Measurements from ENCODE around the gene C1orf185. TPM values are rescaled to one million over a fixed set of nuclear protein-coding genes. Genes with fewer than 3 reads are reported as not detected.
"Not testable (repeated sequence)": the region's sequence is repeated elsewhere in the genome, so short reads cannot be mapped to it uniquely, and the experiment has no call there.

Gene C1orf185
- total RNA-seq, 1 donor from 2014 or later: not detected

- Mint-ChIP-seq H3K36me3 (ENCODE audit: unreplicated experiment) (no peaks in the 10 kb centered on the region), H3K27ac (ENCODE audit: unreplicated experiment) (no peak overlapping the region), H3K27me3 (ENCODE audit: unreplicated experiment) (peaks cover 25% of the 10 kb centered on the region), H3K4me3 (ENCODE audit: unreplicated experiment) (no peak overlapping the region), H3K9me3 (ENCODE audit: unreplicated experiment) (peaks cover 13% of the 10 kb centered on the region), H3K4me1 (ENCODE audit: unreplicated experiment) (no peaks in the 10 kb centered on the region)
- TF ChIP-seq CTCF (IDR thresholded peaks at IDR 0.05): no peak
- DNase-seq (ENCODE audit: extremely low spot score, unreplicated experiment): no peak
Observed at GRCh38 chr1:51156752-51157151, 54.7 kb downstream of the C1orf185 start.

GRCh38 chr1:51157395-51157794 is 55.4 kb downstream of the C1orf185 start:
- no peak overlapping the region for H3K4me3 Mint-ChIP-seq (ENCODE audit: unreplicated experiment)
- no peaks in the 10 kb centered on the region for H3K36me3 Mint-ChIP-seq (ENCODE audit: unreplicated experiment)
- DNase-seq (ENCODE audit: extremely low spot score, unreplicated experiment): no peak
- no peaks in the 10 kb centered on the region for H3K4me1 Mint-ChIP-seq (ENCODE audit: unreplicated experiment)
- TF ChIP-seq CTCF (IDR thresholded peaks at IDR 0.05): no peak
- H3K9me3 Mint-ChIP-seq (ENCODE audit: unreplicated experiment): peaks cover 13% of the 10 kb centered on the region
- H3K27ac Mint-ChIP-seq (ENCODE audit: unreplicated experiment): no peak overlapping the region
- H3K27me3 Mint-ChIP-seq (ENCODE audit: unreplicated experiment): peaks cover 27% of the 10 kb centered on the region

GRCh38 chr1:51158263-51158662 is 56.2 kb downstream of the C1orf185 start:
- Mint-ChIP-seq H3K36me3 (ENCODE audit: unreplicated experiment) (no peaks in the 10 kb centered on the region), H3K4me1 (ENCODE audit: unreplicated experiment) (no peaks in the 10 kb centered on the region), H3K4me3 (ENCODE audit: unreplicated experiment) (no peak overlapping the region), H3K9me3 (ENCODE audit: unreplicated experiment) (peaks cover 13% of the 10 kb centered on the region), H3K27me3 (ENCODE audit: unreplicated experiment) (peaks cover 31% of the 10 kb centered on the region), H3K27ac (ENCODE audit: unreplicated experiment) (no peak overlapping the region)
- TF ChIP-seq CTCF (IDR thresholded peaks at IDR 0.05): no peak
- DNase-seq (ENCODE audit: extremely low spot score, unreplicated experiment): no peak

- not testable (repeated sequence) for H3K4me3 Mint-ChIP-seq (ENCODE audit: unreplicated experiment); H3K4me1 Mint-ChIP-seq (ENCODE audit: unreplicated experiment); DNase-seq (ENCODE audit: extremely low spot score, unreplicated experiment); H3K36me3 Mint-ChIP-seq (ENCODE audit: unreplicated experiment); H3K27ac Mint-ChIP-seq (ENCODE audit: unreplicated experiment); H3K9me3 Mint-ChIP-seq (ENCODE audit: unreplicated experiment)
- H3K27me3 Mint-ChIP-seq (ENCODE audit: unreplicated experiment): peaks cover 40% of the 10 kb centered on the region
Observed at GRCh38 chr1:51162560-51162959, 60.5 kb downstream of the C1orf185 start.

- Mint-ChIP-seq H3K4me3 (ENCODE audit: unreplicated experiment) (no peak overlapping the region), H3K27ac (ENCODE audit: unreplicated experiment) (no peak overlapping the region), H3K9me3 (ENCODE audit: unreplicated experiment) (no peaks in the 10 kb centered on the region), H3K27me3 (ENCODE audit: unreplicated experiment) (peaks cover 30% of the 10 kb centered on the region), H3K36me3 (ENCODE audit: unreplicated experiment) (no peaks in the 10 kb centered on the region), H3K4me1 (ENCODE audit: unreplicated experiment) (no peaks in the 10 kb centered on the region)
- no peak for TF ChIP-seq CTCF (IDR thresholded peaks at IDR 0.05)
- no peak for DNase-seq (ENCODE audit: extremely low spot score, unreplicated experiment)
Observed at GRCh38 chr1:51165540-51165939, 63.5 kb downstream of the C1orf185 start.

- TF ChIP-seq CTCF (IDR thresholded peaks at IDR 0.05): no peak
- no peak overlapping the region for H3K27ac Mint-ChIP-seq (ENCODE audit: unreplicated experiment)
- no peak for DNase-seq (ENCODE audit: extremely low spot score, unreplicated experiment)
- H3K4me3 Mint-ChIP-seq (ENCODE audit: unreplicated experiment): no peak overlapping the region
- H3K27me3 Mint-ChIP-seq (ENCODE audit: unreplicated experiment): peaks cover 20% of the 10 kb centered on the region
- no peaks in the 10 kb centered on the region for H3K36me3 Mint-ChIP-seq (ENCODE audit: unreplicated experiment)
- H3K4me1 Mint-ChIP-seq (ENCODE audit: unreplicated experiment): no peaks in the 10 kb centered on the region
- no peaks in the 10 kb centered on the region for H3K9me3 Mint-ChIP-seq (ENCODE audit: unreplicated experiment)
Observed at GRCh38 chr1:51168266-51168845, 66.3 kb downstream of the C1orf185 start.
